Measurements from ENCODE around the gene LRRC43.

DNA sequence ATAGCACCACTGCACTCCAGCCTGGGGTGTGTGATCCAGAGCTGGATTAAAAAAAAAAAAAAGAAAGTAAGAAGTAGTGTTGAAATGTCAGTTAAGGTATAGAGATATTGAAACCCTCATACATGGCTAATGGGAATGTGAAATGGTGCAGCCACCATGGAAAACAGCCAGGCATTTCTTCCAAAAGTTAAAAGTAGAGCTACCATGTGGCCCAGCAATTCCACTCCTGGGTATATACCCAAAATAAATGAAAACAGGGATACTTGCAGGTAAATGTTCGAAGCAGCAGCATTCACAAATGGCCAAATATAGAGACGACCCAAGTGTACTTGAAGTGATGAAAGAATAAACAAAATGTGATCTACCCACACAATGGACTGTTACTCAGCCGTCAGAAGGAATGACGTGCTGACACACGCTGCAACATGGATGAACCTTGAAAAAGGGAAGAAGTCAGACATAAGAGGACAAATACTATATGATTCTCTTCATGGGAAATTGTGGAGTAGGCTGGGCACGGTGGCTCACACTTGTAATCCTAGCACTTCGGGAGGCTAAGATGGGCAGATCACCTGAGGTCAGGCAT is 24.1 kb upstream of the LRRC43 start:
- TF ChIP-seq JUND (IDR thresholded peaks at IDR 0.05): no peak
- no peak for TF ChIP-seq RAD21 (IDR thresholded peaks at IDR 0.05)
- TF ChIP-seq, protein P1, sequence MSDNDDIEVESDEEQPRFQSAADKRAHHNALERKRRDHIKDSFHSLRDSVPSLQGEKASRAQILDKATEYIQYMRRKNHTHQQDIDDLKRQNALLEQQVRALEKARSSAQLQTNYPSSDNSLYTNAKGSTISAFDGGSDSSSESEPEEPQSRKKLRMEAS (IDR thresholded peaks at IDR 0.05): no peak
- TF ChIP-seq, protein P2, sequence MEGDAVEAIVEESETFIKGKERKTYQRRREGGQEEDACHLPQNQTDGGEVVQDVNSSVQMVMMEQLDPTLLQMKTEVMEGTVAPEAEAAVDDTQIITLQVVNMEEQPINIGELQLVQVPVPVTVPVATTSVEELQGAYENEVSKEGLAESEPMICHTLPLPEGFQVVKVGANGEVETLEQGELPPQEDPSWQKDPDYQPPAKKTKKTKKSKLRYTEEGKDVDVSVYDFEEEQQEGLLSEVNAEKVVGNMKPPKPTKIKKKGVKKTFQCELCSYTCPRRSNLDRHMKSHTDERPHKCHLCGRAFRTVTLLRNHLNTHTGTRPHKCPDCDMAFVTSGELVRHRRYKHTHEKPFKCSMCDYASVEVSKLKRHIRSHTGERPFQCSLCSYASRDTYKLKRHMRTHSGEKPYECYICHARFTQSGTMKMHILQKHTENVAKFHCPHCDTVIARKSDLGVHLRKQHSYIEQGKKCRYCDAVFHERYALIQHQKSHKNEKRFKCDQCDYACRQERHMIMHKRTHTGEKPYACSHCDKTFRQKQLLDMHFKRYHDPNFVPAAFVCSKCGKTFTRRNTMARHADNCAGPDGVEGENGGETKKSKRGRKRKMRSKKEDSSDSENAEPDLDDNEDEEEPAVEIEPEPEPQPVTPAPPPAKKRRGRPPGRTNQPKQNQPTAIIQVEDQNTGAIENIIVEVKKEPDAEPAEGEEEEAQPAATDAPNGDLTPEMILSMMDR (IDR thresholded peaks at IDR 0.05; ENCODE audit: low read depth, low read length, missing input control): no peak
- no peak for TF ChIP-seq ATF3 (IDR thresholded peaks at IDR 0.05)
- TF ChIP-seq YY1 (IDR thresholded peaks at IDR 0.05): no peak
- TF ChIP-seq EGR1 (IDR thresholded peaks at IDR 0.05; ENCODE audit: low read depth in 2 of 2): no peak
- no peak for TF ChIP-seq ZBTB33 (IDR thresholded peaks at IDR 0.05)
- TF ChIP-seq TAF1 (conservative IDR thresholded peaks at IDR 0.05): no peak
- TF ChIP-seq, protein P3, sequence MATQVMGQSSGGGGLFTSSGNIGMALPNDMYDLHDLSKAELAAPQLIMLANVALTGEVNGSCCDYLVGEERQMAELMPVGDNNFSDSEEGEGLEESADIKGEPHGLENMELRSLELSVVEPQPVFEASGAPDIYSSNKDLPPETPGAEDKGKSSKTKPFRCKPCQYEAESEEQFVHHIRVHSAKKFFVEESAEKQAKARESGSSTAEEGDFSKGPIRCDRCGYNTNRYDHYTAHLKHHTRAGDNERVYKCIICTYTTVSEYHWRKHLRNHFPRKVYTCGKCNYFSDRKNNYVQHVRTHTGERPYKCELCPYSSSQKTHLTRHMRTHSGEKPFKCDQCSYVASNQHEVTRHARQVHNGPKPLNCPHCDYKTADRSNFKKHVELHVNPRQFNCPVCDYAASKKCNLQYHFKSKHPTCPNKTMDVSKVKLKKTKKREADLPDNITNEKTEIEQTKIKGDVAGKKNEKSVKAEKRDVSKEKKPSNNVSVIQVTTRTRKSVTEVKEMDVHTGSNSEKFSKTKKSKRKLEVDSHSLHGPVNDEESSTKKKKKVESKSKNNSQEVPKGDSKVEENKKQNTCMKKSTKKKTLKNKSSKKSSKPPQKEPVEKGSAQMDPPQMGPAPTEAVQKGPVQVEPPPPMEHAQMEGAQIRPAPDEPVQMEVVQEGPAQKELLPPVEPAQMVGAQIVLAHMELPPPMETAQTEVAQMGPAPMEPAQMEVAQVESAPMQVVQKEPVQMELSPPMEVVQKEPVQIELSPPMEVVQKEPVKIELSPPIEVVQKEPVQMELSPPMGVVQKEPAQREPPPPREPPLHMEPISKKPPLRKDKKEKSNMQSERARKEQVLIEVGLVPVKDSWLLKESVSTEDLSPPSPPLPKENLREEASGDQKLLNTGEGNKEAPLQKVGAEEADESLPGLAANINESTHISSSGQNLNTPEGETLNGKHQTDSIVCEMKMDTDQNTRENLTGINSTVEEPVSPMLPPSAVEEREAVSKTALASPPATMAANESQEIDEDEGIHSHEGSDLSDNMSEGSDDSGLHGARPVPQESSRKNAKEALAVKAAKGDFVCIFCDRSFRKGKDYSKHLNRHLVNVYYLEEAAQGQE (IDR thresholded peaks at IDR 0.05): no peak
